Ishikawa (cell line): ENCODE results near the gene CD48.

ENCODE experiments used
- CEBPB ChIP-seq: IDR thresholded peaks from 2 replicates; pipeline ENCODE4 v1.6.1; 2012
- CREB1 ChIP-seq: IDR thresholded peaks from 2 replicates; pipeline ENCODE4 v1.6.1; 2012; ENCODE audit warnings: low read depth
- EGR1 ChIP-seq: IDR thresholded peaks from 2 replicates; pipeline ENCODE4 v1.6.1; 2012
- EP300 ChIP-seq: IDR thresholded peaks from 2 replicates; pipeline ENCODE4 v1.6.1; 2012; ENCODE audit warnings: borderline replicate concordance
- FOXM1 ChIP-seq: IDR thresholded peaks from 2 replicates; pipeline ENCODE4 v1.6.1; 2012; ENCODE audit warnings: low read depth, borderline replicate concordance
- NFIC ChIP-seq: IDR thresholded peaks from 2 replicates; pipeline ENCODE4 v1.6.1; 2012
- RAD21 ChIP-seq: IDR thresholded peaks from 2 replicates; pipeline ENCODE4 v1.6.1; 2012; ENCODE audit warnings: low read depth
- TAF1 ChIP-seq: IDR thresholded peaks from 2 replicates; pipeline ENCODE4 v1.6.1; 2012; ENCODE audit warnings: low read depth, mild to moderate bottlenecking
- TCF12 ChIP-seq: IDR thresholded peaks from 2 replicates; pipeline ENCODE4 v1.6.1; 2012; ENCODE audit warnings: low read depth
- TEAD4 ChIP-seq: IDR thresholded peaks from 2 replicates; pipeline ENCODE4 v1.6.1; 2012
- USF1 ChIP-seq: IDR thresholded peaks from 2 replicates; pipeline ENCODE4 v1.6.1; 2012
- YY1 ChIP-seq: IDR thresholded peaks from 2 replicates; pipeline ENCODE4 v1.6.1; 2012; ENCODE audit warnings: low read depth
- ZBTB7A ChIP-seq: IDR thresholded peaks from 2 replicates; pipeline ENCODE4 v1.6.1; 2012; ENCODE audit warnings: low read depth
- TF ChIP-seq, protein P1 (sequence below): IDR thresholded peaks from 2 replicates; pipeline ENCODE4 v1.6.1; 2012; ENCODE audit warnings: low read depth, mild to moderate bottlenecking
- TF ChIP-seq, protein P2 (sequence below): IDR thresholded peaks from 2 replicates; pipeline ENCODE4 v1.6.1; 2012

Gene CD48

DNA sequence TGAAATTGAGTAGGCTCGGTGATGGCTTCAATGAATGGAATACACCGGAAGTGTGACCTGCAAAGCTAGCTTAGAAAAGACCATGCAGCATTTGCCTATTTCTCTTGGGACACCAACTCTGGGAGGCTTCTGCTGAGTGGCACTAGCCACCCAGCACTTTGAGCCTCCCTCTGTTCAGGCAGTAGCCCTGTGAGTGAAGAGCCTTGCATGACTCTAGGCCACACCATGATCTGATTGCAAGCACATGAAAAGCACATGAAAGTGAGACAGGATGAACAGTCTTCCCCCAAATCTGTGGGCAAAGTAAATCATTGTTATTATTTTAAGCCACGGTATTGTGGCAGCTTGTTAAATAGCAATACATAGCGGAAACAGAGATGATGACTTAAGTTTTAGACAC is 2.8 kb downstream of the CD48 start:
- TF ChIP-seq CREB1 (no peak), USF1 (no peak), ZBTB7A (no peak)

- TF ChIP-seq RAD21 (no peak), FOXM1 (no peak), CEBPB (no peak), ZBTB7A (no peak), EGR1 (no peak), TCF12 (no peak), USF1 (no peak), TEAD4 (no peak)
- TF ChIP-seq, protein P1, sequence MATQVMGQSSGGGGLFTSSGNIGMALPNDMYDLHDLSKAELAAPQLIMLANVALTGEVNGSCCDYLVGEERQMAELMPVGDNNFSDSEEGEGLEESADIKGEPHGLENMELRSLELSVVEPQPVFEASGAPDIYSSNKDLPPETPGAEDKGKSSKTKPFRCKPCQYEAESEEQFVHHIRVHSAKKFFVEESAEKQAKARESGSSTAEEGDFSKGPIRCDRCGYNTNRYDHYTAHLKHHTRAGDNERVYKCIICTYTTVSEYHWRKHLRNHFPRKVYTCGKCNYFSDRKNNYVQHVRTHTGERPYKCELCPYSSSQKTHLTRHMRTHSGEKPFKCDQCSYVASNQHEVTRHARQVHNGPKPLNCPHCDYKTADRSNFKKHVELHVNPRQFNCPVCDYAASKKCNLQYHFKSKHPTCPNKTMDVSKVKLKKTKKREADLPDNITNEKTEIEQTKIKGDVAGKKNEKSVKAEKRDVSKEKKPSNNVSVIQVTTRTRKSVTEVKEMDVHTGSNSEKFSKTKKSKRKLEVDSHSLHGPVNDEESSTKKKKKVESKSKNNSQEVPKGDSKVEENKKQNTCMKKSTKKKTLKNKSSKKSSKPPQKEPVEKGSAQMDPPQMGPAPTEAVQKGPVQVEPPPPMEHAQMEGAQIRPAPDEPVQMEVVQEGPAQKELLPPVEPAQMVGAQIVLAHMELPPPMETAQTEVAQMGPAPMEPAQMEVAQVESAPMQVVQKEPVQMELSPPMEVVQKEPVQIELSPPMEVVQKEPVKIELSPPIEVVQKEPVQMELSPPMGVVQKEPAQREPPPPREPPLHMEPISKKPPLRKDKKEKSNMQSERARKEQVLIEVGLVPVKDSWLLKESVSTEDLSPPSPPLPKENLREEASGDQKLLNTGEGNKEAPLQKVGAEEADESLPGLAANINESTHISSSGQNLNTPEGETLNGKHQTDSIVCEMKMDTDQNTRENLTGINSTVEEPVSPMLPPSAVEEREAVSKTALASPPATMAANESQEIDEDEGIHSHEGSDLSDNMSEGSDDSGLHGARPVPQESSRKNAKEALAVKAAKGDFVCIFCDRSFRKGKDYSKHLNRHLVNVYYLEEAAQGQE = no peak
These were observed 3.5 kb downstream of the CD48 start for GRCh38 chr1:160708118-160708517.

GRCh38 chr1:160707236-160708064 is 4.2 kb downstream of the CD48 start:
- TF ChIP-seq CEBPB (no peak), USF1 (no peak), FOXM1 (no peak), ZBTB7A (no peak), RAD21 (no peak), YY1 (no peak), NFIC (no peak), CREB1 (no peak), TCF12 (no peak), TAF1 (no peak), EP300 (no peak), TEAD4 (no peak), EGR1 (no peak)
- TF ChIP-seq, protein P1 = no peak
- TF ChIP-seq, protein P2, sequence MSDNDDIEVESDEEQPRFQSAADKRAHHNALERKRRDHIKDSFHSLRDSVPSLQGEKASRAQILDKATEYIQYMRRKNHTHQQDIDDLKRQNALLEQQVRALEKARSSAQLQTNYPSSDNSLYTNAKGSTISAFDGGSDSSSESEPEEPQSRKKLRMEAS = no peak

- TF ChIP-seq EGR1 (no peak), YY1 (no peak), EP300 (no peak), USF1 (no peak), FOXM1 (no peak), CEBPB (no peak), NFIC (no peak), ZBTB7A (no peak)
- TF ChIP-seq, protein P1 = no peak
These were observed 4.9 kb downstream of the CD48 start for GRCh38 chr1:160706526-160707235.
